GM18502 (cell line): Measurements from ENCODE around the gene SLC6A7.
A peak's percentile ranks its signal among the peaks of the same experiment; 100 is the strongest.

ENCODE experiments used
- ATAC-seq: cut with Tn5 transposase; IDR thresholded peaks from one replicate; pipeline ENCODE4 v1.9.1; 2021; ENCODE audit warnings: mild to moderate bottlenecking; ENCODE audit not compliant: unreplicated experiment, poor library complexity

The SLC6A7 gene

DNA sequence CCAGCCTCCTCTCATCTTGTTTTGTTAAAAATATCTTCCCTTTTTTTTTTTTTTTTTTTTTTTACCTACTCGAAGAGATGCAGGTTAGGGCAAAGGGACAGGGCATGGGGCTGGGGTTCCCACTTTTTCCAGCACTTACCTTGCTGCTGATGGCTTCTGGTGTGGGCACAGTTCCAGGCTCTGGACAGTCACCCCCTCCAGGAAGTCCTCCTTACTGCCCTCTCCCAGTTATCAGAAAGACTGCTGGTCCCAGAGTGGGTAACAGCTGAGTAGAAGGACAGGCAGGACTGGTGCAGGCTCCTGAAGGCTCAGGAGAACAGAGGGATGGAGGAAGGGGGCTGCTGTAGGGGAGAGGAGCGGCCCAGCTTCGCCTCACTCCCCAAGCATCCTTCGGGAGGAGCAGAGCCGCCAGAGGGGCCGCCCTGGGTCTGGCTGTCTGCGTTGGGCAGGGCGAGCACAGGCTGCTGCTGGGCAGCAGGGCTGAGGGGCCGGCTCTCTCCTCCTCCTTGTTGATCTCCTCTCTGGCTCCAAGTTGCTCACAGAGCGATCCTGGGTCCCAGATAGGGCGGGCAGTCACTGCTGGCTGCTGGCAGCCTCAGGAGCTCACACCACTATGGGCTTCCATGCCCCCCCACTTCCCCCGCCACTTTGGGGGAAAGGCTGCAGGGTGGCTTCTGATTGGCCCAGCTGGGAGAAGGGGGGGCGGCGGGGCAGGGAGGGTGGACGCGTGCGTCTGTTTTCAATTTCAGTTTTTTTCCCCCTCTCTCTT lies 34.4 kb upstream of the SLC6A7 start, which contains the start of gene PDGFRB:
PDGFRB (minus strand) TSS at position 588 of the 769 bp plus-strand sequence. CDS start 18,798 bp downstream, outside the sequence.
- peak; percentile 61 for ATAC-seq

- ATAC-seq: peak; percentile 17
These were observed 33.9 kb upstream of the SLC6A7 start for GRCh38 chr5:150156027-150156368.

- no peak for ATAC-seq
These were observed 33.3 kb upstream of the SLC6A7 start for GRCh38 chr5:150156540-150156939.

DNA sequence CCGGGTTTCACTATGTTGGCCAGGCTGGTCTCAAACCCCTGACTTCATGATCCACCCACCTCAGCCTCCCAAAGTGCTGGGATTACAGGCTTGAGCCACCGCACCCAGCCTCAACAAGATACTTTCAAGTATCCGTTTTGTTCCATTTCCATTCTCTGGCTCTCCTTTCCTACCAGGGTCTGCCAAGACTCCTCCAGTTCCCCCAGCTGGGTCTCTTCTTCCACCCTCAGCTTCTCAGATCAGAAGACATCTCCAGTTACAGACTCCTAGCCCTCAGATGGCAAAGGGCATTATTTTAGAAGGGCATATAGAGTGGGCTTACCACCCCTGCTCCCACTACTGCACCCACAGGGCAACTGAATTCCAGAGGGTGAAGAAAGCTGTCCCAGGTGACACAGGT lies 32.7 kb upstream of the SLC6A7 start:
- no peak for ATAC-seq

DNA sequence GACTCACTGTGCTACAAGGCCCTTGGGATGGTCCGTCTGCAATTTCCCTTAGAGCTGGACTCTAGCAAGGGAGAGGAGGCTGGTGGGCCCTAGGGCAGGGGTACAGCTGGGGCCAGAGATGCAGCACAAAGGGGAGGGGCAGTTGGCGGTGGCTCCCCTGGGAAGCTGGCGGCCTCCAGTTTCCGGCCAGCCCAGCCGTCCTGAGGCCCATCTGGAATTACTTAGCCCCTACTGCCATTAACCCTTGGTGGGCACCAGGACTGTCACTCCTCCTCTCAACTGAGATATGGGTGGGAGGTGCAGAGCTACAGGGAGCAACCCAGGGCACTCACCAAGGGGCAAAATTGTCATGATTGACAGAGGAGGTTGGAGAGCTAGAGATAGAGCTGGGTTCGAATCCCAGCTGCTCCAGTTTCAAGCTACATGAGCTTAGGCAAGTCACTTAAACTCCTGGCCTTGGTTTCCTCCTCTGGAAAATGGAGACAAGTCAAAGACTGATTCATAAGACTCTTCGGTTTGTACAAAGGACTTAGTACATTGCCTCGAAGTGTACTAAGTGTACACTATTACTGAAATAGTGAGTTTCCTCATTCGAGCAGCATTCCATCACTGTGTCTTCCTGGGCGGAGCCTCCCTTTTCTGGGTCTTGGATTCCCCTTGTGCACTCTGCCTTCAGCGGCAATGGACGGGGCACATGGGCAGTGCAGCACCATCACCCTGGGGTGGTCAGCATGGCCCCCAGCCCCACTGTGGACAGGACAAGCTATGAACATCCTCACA lies 31.5 kb upstream of the SLC6A7 start:
- ATAC-seq: no peak

GRCh38 chr5:150159031-150159430 lies 30.8 kb upstream of the SLC6A7 start:
- ATAC-seq: no peak

DNA sequence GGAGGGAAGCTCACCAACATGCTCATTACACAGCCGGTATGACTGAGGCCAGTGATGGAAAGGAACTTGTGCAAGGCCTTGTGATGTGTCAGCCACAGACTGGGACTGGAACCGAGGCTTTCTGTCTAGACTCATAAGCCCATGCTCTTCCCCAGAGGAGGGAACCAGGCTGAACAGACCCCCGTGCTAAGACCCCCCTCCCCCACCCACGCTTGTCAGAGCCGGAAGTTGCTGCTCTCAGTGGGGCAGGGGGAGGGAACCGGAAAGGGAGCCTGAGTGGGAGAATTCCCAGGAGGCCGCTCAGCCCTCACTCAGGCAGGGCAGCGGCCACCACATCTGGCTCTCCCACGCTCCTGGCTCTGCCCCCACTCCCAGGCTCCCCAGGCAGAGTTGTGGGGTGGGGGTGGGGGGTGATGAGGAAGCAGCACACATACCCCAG lies 30.1 kb upstream of the SLC6A7 start:
- no peak for ATAC-seq

GRCh38 chr5:150160448-150161081 lies 29.3 kb upstream of the SLC6A7 start:
- no peak for ATAC-seq

DNA sequence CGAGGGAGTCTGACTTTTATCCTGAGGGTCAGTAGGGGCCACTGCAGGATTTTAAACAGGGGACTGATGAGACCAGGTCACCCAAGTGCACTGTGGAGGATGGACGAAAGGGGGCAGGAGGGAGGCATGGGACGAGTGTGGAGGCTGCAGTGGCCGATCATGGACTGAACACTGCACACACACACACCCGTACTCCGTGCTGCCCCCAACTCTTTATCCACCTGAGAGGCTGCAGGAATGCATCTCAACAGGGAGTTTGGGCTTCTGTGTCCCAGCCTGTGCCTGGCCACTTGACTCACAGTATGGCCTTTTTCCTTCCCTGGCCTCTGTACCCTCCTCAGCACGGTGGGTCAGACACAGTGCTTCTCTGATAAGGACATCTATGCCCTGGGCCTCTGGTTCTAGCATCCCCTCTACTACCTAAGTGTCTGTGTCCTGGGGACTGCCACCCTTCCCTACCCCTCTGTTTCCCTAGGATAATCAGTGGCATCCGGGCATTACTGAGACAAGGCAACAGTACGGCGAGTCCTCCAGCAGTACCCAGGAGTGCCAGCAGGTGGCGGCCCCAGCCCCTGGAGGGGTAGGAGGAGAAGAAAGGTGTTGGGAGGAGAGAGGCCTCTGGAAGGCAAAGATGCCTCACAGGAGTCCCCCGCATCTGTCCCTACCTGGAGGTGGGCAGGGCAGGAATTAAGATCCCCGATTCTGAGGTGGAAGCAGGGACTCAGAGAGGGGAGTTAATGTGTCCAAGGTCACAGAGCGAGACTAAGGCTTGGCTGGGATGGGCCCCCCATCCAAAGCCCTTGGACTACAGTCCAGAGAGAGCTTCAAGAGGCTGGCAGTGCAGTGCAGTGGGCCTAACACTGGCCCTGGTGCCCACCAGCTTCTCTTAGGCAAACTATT lies 28.4 kb upstream of the SLC6A7 start:
- ATAC-seq: peak; percentile 80

DNA sequence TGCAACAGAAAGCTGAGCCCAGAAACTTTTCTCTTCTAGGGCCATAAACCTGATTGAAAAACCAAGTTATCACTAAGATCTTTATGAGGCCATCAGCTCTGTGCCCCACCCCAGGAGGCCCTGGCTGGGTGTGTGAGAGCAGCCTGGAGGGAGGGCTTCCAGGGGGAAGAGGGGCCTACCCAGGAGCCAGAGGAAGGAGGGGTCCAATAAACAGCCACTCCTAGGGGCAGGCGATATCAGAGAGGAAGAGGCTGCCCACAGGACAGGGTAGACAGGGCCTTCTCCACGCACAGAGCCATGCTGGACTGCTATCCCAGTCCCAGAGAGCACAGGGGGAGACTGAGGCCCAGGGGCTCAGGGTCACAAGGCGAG lies 27.7 kb upstream of the SLC6A7 start:
- no peak for ATAC-seq

DNA sequence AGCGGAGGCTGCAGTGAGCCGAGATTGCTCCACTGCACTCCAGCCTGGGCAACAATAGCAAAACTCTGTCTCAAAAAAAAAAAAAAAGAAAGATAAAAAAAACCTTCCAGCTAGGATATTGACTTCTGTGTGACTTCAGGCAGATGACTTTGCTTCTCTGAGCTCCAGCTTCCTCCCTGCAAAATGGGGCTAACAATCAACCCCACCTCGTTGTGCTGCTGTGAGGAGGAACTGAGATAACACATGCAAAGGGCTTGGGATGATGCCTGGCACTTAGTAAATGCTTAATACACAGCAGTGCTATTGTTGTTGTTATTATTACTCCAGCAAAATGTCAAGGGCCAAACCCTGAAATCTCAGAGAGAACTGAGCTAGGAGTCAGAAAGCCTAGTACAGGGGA lies 26.8 kb upstream of the SLC6A7 start:
- ATAC-seq: no peak

GRCh38 chr5:150163547-150164059 lies 26.3 kb upstream of the SLC6A7 start:
- no peak for ATAC-seq

- no peak for ATAC-seq
These were observed 25.5 kb upstream of the SLC6A7 start for GRCh38 chr5:150164211-150164980.

DNA sequence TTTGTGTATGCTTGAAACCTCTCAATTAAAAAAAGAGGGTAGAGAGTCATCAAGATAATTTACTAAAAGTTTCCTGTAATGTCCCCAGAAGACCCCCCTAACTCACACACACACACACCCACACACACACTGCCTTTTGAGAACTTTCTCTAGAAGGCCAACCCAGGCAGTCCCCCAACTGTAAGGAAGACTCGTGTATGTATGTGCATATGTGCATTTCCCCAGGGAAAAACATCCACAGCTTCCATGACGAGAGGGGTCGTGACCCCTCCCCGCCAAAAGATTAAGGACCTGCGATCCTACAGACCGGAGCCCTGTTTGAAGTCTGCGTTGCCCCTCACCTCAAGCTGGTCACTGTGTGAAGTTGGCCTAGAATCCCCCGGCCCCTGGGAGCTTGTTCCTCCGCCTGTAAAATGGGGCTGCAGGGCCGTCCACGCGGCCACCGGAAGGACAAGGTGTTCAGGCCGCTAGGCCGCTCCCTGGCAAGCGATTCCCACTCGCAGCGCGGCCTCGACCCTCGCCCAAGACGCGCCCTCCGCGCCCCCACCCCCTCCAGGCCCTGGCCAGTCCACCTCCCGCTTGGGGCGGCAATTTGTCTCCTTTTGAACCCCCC lies 23.7 kb upstream of the SLC6A7 start:
- ATAC-seq: no peak

DNA sequence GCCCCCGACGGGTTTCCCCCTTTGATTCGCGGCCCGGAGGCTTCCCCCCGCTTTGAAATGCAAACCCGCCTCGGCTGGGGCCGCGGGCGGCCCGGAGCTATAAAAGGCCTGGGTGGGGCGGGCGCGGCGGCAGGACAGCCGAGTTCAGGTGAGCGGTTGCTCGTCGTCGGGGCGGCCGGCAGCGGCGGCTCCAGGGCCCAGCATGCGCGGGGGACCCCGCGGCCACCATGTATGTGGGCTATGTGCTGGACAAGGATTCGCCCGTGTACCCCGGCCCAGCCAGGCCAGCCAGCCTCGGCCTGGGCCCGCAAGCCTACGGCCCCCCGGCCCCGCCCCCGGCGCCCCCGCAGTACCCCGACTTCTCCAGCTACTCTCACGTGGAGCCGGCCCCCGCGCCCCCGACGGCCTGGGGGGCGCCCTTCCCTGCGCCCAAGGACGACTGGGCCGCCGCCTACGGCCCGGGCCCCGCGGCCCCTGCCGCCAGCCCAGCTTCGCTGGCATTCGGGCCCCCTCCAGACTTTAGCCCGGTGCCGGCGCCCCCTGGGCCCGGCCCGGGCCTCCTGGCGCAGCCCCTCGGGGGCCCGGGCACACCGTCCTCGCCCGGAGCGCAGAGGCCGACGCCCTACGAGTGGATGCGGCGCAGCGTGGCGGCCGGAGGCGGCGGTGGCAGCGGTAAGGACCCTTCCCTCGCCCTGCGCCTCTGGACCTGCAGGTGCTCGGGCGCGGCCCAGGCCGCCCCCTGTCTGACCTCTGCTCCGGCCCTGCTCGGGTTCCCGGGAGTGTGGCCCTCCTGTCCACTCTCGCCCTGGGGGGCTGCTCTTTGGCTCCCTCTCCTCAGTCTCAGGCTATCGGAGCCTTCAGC lies 23.0 kb upstream of the SLC6A7 start, which contains the start of gene CDX1:
CDX1 (plus strand) TSS at position 129 of the 862 bp plus-strand sequence; CDS start at position 228, 99 bp downstream.
- no peak for ATAC-seq

DNA sequence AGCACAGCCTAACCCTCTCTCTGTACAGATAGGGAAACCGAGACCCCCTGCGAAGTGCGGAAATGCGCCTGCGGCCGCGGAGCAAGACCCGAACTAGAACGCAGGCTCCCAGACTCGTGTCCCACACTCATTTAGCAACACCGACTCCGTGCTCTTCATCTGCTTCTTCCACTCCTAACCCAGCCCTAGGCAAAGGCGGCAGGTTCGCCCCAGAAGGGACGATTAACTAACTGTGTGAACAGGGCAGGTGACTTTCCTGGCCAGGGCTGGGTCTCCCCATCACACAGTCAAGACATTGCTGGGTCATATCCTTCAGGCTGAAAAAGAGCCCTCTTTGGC lies 22.4 kb upstream of the SLC6A7 start:
- no peak for ATAC-seq

DNA sequence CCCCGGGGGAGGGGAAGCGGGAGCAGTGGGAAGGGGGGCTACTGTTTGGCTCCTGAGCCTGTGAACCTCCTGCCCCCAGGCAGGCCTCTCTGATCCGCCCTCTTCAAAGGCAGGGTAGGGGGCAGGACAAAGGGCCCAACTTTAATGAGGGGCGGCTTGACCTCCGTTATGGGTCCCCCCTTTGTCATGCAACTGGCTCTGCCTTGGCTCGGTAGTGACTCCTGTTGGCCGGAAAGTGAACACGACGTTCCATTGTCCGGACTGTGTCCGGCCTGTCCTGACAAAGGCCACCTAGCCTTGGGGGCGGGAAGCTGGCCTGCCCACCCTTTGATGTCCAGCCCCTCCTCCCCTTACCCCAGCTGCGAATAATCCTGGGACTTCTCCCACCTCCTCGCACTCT lies 22.0 kb upstream of the SLC6A7 start:
- no peak for ATAC-seq

DNA sequence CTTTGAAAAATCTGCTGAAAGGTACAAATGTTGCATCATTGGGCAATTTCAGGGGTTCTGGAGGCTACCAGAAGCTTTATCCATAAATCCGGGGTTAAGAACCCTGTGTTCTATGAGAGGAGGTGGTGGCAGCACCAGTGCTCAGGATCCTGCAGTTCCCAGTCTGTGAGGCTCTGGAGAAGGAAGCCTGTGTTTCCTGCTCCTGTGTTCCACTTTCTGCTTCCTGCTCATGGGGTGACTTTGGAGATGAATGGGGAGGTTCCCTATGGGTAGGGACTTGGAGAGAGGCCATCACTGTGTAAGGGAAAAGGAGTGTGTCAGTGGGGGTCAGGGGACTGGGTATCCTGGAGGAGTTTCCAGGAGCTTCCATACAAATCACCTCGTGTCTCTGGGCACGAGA lies 21.0 kb upstream of the SLC6A7 start:
- ATAC-seq: no peak
